ENCODE results near the gene KLRB1. TPM values are rescaled to one million over a fixed set of nuclear protein-coding genes. Genes with fewer than 3 reads are reported as not detected.
"Not testable (repeated sequence)": the region's sequence is repeated elsewhere in the genome, so short reads cannot be mapped to it uniquely, and the experiment has no call there.

The KLRB1 gene
- total RNA-seq, 4 donors from 2014 or later: 1.2 to 5.2 TPM; not detected in 2

GRCh38 chr12:9606247-9606646 is 1.5 kb downstream of the KLRB1 start:
- DNase-seq: no peak
- Histone ChIP-seq H3K27ac (no peak overlapping the region), H3K4me3 (no peak overlapping the region), H3K27me3 (no peaks in the 10 kb centered on the region), H3K4me1 (no peaks in the 10 kb centered on the region), H3K36me3 (no peaks in the 10 kb centered on the region), H3K9me3 (no peaks in the 10 kb centered on the region)
- WGBS, 2 donors (ENCODE audit: low coverage in 1 of 2): 85 to 91% methylated on average over 3 of the region's 3 CpGs
- TF ChIP-seq POLR2AphosphoS5 (IDR thresholded peaks at IDR 0.05) (no peak), POLR2A (IDR thresholded peaks at IDR 0.05) (no peak), EP300 (IDR thresholded peaks at IDR 0.05; ENCODE audit: low read depth) (no peak), CTCF (IDR thresholded peaks at IDR 0.05) (no peak)
- intact Hi-C loops (cut with DNase I; ENCODE audit: low total_unique reads) (no loop called here), in situ Hi-C loops (cut with MboI; ENCODE audit: low pct_ligation_motif_present in 1 of 4, low pct_unique_long_range_greater_than_20kb in 1 of 4, low sequenced_read_pairs in 3 of 4) (loop anchor here in 1 of 4 donors (25.0 kb wide), 1 partner anchor 269 kb away; no protein-coding TSS in a partner anchor)

GRCh38 chr12:9605483-9605882 is 2.2 kb downstream of the KLRB1 start:
- no peaks in the 10 kb centered on the region for H3K9me3 ChIP-seq
- no peak for DNase-seq
- intact Hi-C loops (cut with DNase I; ENCODE audit: low total_unique reads): no loop called here
- H3K4me1 ChIP-seq: no peaks in the 10 kb centered on the region
- TF ChIP-seq POLR2A (IDR thresholded peaks at IDR 0.05) (no peak), POLR2AphosphoS5 (IDR thresholded peaks at IDR 0.05) (no peak), EP300 (IDR thresholded peaks at IDR 0.05; ENCODE audit: low read depth) (no peak), CTCF (IDR thresholded peaks at IDR 0.05) (no peak)
- H3K27ac ChIP-seq: no peak overlapping the region
- no peaks in the 10 kb centered on the region for H3K36me3 ChIP-seq
- no peaks in the 10 kb centered on the region for H3K27me3 ChIP-seq
- no peak overlapping the region for H3K4me3 ChIP-seq
- WGBS, 2 donors (ENCODE audit: low coverage in 1 of 2): 82 to 88% methylated on average over 2 of the region's 2 CpGs
- in situ Hi-C loops (cut with MboI; ENCODE audit: low pct_ligation_motif_present in 1 of 4, low pct_unique_long_range_greater_than_20kb in 1 of 4, low sequenced_read_pairs in 3 of 4): loop anchor here in 1 of 4 donors (25.0 kb wide), 1 partner anchor 268 kb away; no protein-coding TSS in a partner anchor

GRCh38 chr12:9604287-9604686 is 3.4 kb downstream of the KLRB1 start:
- H3K27ac ChIP-seq: no peak overlapping the region
- no peak for DNase-seq
- H3K9me3 ChIP-seq: no peaks in the 10 kb centered on the region
- intact Hi-C loops (cut with DNase I; ENCODE audit: low total_unique reads): no loop called here
- no peaks in the 10 kb centered on the region for H3K4me1 ChIP-seq
- no peaks in the 10 kb centered on the region for H3K36me3 ChIP-seq
- TF ChIP-seq POLR2A (IDR thresholded peaks at IDR 0.05): no peak
- TF ChIP-seq POLR2AphosphoS5 (IDR thresholded peaks at IDR 0.05): no peak
- no peak for TF ChIP-seq EP300 (IDR thresholded peaks at IDR 0.05; ENCODE audit: low read depth)
- TF ChIP-seq CTCF (IDR thresholded peaks at IDR 0.05): no peak
- H3K27me3 ChIP-seq: no peaks in the 10 kb centered on the region
- no peak overlapping the region for H3K4me3 ChIP-seq
- 91 to 99% methylated on average over 5 of the region's 5 CpGs for WGBS, 2 donors (ENCODE audit: low coverage in 1 of 2)
- in situ Hi-C loops (cut with MboI; ENCODE audit: low pct_ligation_motif_present in 1 of 4, low pct_unique_long_range_greater_than_20kb in 1 of 4, low sequenced_read_pairs in 3 of 4): loop anchor here in 1 of 4 donors (25.0 kb wide), 1 partner anchor 267 kb away; no protein-coding TSS in a partner anchor

GRCh38 chr12:9600426-9600825 is 7.3 kb downstream of the KLRB1 start:
- DNase-seq; H3K27ac ChIP-seq; intact Hi-C loops (cut with DNase I; ENCODE audit: low total_unique reads); H3K4me1 ChIP-seq; H3K9me3 ChIP-seq; H3K4me3 ChIP-seq; H3K27me3 ChIP-seq; H3K36me3 ChIP-seq: not testable (repeated sequence)
- in situ Hi-C loops (cut with MboI; ENCODE audit: low pct_ligation_motif_present in 1 of 4, low pct_unique_long_range_greater_than_20kb in 1 of 4, low sequenced_read_pairs in 3 of 4): loop anchor here in 1 of 4 donors (25.0 kb wide), 1 partner anchor 263 kb away; no protein-coding TSS in a partner anchor
- WGBS, 2 donors (ENCODE audit: low coverage in 1 of 2): 87 to 100% methylated on average over 3 of the region's 3 CpGs

- intact Hi-C loops (cut with DNase I; ENCODE audit: low total_unique reads): no loop called here
- in situ Hi-C loops (cut with MboI; ENCODE audit: low pct_ligation_motif_present in 1 of 4, low pct_unique_long_range_greater_than_20kb in 1 of 4, low sequenced_read_pairs in 3 of 4): loop anchor here in 1 of 4 donors (25.0 kb wide), 2 partner anchors 136 to 261 kb away; no protein-coding TSS in a partner anchor
- Histone ChIP-seq H3K27ac (no peak overlapping the region), H3K36me3 (no peaks in the 10 kb centered on the region), H3K4me1 (no peaks in the 10 kb centered on the region), H3K9me3 (no peaks in the 10 kb centered on the region), H3K27me3 (no peaks in the 10 kb centered on the region), H3K4me3 (no peak overlapping the region)
- 82 to 86% methylated on average over 3 of the region's 3 CpGs for WGBS, 2 donors (ENCODE audit: low coverage in 1 of 2)
- DNase-seq: no peak
- TF ChIP-seq CTCF (IDR thresholded peaks at IDR 0.05) (no peak), EP300 (IDR thresholded peaks at IDR 0.05; ENCODE audit: low read depth) (no peak), POLR2A (IDR thresholded peaks at IDR 0.05) (no peak), POLR2AphosphoS5 (IDR thresholded peaks at IDR 0.05) (no peak)
These were observed 9.4 kb downstream of the KLRB1 start for GRCh38 chr12:9598363-9598762.
